SK-N-SH treated with all-trans-retinoic acid at 6 μM for 48 hours (cell line): Measurements from ENCODE around the gene SNED1.

Source experiments
- ATAC-seq: fragments of 200-7000 bp; cut with Tn5 transposase; 3 replicates; pipeline ENCODE4 v1.9.1; 2020; ENCODE audit warnings: mild to moderate bottlenecking, moderate library complexity
- ARNTL ChIP-seq: fragments of 450-650 bp; formaldehyde crosslinking; IDR thresholded peaks from 2 replicates; pipeline ENCODE4 v1.5.0; 2020; ENCODE audit warnings: low read depth, mild to moderate bottlenecking, moderate library complexity, borderline replicate concordance
- CSDC2 ChIP-seq: fragments of 250-450 bp; sonication (Bioruptor Pico); IDR thresholded peaks from 2 replicates; pipeline ENCODE4 v1.5.0; 2020; ENCODE audit warnings: mild to moderate bottlenecking, moderate library complexity
- CSRNP3 ChIP-seq: fragments of 250-450 bp; sonication (Bioruptor Pico); IDR thresholded peaks from 2 replicates; pipeline ENCODE4 v1.5.1; 2021; ENCODE audit warnings: mild to moderate bottlenecking, moderate library complexity
- ESRRG ChIP-seq: fragments of 250-450 bp; sonication (Bioruptor Pico); IDR thresholded peaks from 2 replicates; pipeline ENCODE4 v1.6.1; 2021; ENCODE audit warnings: mild to moderate bottlenecking
- GLIS3 ChIP-seq: fragments of 250-450 bp; sonication (Bioruptor Pico); IDR thresholded peaks from 2 replicates; pipeline ENCODE4 v1.5.0; 2020; ENCODE audit warnings: mild to moderate bottlenecking, moderate library complexity
- ISL1 ChIP-seq: fragments of 250-450 bp; sonication (Bioruptor Pico); IDR thresholded peaks from 2 replicates; pipeline ENCODE4 v2.1.2; 2022; ENCODE audit warnings: mild to moderate bottlenecking, moderate library complexity
- OSR1 ChIP-seq: fragments of 250-450 bp; sonication (Bioruptor Pico); IDR thresholded peaks from 2 replicates; pipeline ENCODE4 v1.8.0; 2022; ENCODE audit warnings: moderate library complexity, mild to moderate bottlenecking, inconsistent platforms
- PPARA ChIP-seq: fragments of 250-450 bp; sonication (Bioruptor Pico); IDR thresholded peaks from 2 replicates; pipeline ENCODE4 v1.5.0; 2020; ENCODE audit warnings: mild to moderate bottlenecking, borderline replicate concordance
- RARB ChIP-seq: fragments of 250-450 bp; sonication (Bioruptor Pico); IDR thresholded peaks from 2 replicates; pipeline ENCODE4 v1.8.0; 2021; ENCODE audit warnings: mild to moderate bottlenecking, moderate library complexity
- SNAI2 ChIP-seq: fragments of 250-450 bp; sonication (Bioruptor Pico); IDR thresholded peaks from 2 replicates; pipeline ENCODE4 v1.5.0; 2020; ENCODE audit warnings: mild to moderate bottlenecking, moderate library complexity
- TCF4 ChIP-seq: fragments of 250-450 bp; sonication (Bioruptor Pico); IDR thresholded peaks from 2 replicates; pipeline ENCODE4 v1.8.0; 2021; ENCODE audit warnings: mild to moderate bottlenecking, moderate library complexity, borderline replicate concordance
- TOX ChIP-seq: fragments of 250-450 bp; sonication (Bioruptor Pico); IDR thresholded peaks from 2 replicates; pipeline ENCODE4 v1.8.0; 2021; ENCODE audit warnings: mild to moderate bottlenecking, moderate library complexity, borderline replicate concordance
- TSHZ2 ChIP-seq: fragments of 250-450 bp; sonication (Bioruptor Pico); IDR thresholded peaks from 2 replicates; pipeline ENCODE4 v1.5.0; 2020; ENCODE audit warnings: mild to moderate bottlenecking, moderate library complexity
- ZC3H10 ChIP-seq: fragments of 250-450 bp; sonication (Bioruptor Pico); IDR thresholded peaks from 2 replicates; pipeline ENCODE4 v1.5.1; 2021; ENCODE audit warnings: mild to moderate bottlenecking, moderate library complexity
- ZFP3 ChIP-seq: fragments of 250-450 bp; sonication (Bioruptor Pico); IDR thresholded peaks from 2 replicates; pipeline ENCODE4 v1.5.0; 2020; ENCODE audit warnings: mild to moderate bottlenecking, moderate library complexity
- ZFP30 ChIP-seq: fragments of 450-650 bp; formaldehyde crosslinking; IDR thresholded peaks from 2 replicates; pipeline ENCODE4 v1.5.0; 2022; ENCODE audit warnings: mild to moderate bottlenecking, moderate library complexity
- ZNF565 ChIP-seq: fragments of 450-650 bp; formaldehyde crosslinking; conservative IDR thresholded peaks from 2 replicates; pipeline ENCODE4 v1.5.0; 2020; ENCODE audit warnings: low read depth, mild to moderate bottlenecking, moderate library complexity
- ZNF70 ChIP-seq: fragments of 450-650 bp; formaldehyde crosslinking; IDR thresholded peaks from 2 replicates; pipeline ENCODE4 v1.5.0; 2020; ENCODE audit warnings: mild to moderate bottlenecking, moderate library complexity
- ZNF8 ChIP-seq: fragments of 450-650 bp; formaldehyde crosslinking; IDR thresholded peaks from 2 replicates; pipeline ENCODE4 v1.5.0; 2020; ENCODE audit warnings: mild to moderate bottlenecking, moderate library complexity
- TF ChIP-seq, protein P1 (sequence below): fragments of 250-450 bp; sonication (Bioruptor Pico); IDR thresholded peaks from 2 replicates; pipeline ENCODE4 v1.8.0; 2021; ENCODE audit warnings: low read depth, mild to moderate bottlenecking, moderate library complexity, borderline replicate concordance
- TF ChIP-seq, protein P2 (sequence below): fragments of 250-450 bp; sonication (Bioruptor Pico); IDR thresholded peaks from 2 replicates; pipeline ENCODE4 v1.5.1; 2020; ENCODE audit warnings: low read depth, mild to moderate bottlenecking, moderate library complexity
- TF ChIP-seq, protein P3 (sequence below): fragments of 250-450 bp; sonication (Bioruptor Pico); IDR thresholded peaks from 2 replicates; pipeline ENCODE4 v1.8.0; 2020; ENCODE audit warnings: mild to moderate bottlenecking, moderate library complexity, borderline replicate concordance

The SNED1 gene

GRCh38 chr2:240997856-240998705, at the start of gene SNED1:
Gene SNED1, plus strand, starts transcription at chr2:240998618. Its CDS starts 220 bp downstream, at chr2:240998838.
- ATAC-seq = peak; percentile 74
- no peak for TF ChIP-seq CSDC2 (CRISPR knock-in tag)
- no peak for TF ChIP-seq PPARA (CRISPR knock-in tag)
- TF ChIP-seq ZFP3 (CRISPR knock-in tag) = no peak
- TF ChIP-seq, protein P1, sequence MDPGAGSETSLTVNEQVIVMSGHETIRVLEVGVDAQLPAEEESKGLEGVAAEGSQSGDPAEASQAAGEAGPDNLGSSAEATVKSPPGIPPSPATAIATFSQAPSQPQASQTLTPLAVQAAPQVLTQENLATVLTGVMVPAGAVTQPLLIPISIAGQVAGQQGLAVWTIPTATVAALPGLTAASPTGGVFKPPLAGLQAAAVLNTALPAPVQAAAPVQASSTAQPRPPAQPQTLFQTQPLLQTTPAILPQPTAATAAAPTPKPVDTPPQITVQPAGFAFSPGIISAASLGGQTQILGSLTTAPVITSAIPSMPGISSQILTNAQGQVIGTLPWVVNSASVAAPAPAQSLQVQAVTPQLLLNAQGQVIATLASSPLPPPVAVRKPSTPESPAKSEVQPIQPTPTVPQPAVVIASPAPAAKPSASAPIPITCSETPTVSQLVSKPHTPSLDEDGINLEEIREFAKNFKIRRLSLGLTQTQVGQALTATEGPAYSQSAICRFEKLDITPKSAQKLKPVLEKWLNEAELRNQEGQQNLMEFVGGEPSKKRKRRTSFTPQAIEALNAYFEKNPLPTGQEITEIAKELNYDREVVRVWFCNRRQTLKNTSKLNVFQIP (CRISPR knock-in tag) = no peak
- TF ChIP-seq GLIS3 (CRISPR knock-in tag) = no peak
- no peak for TF ChIP-seq RARB (CRISPR knock-in tag)
- TF ChIP-seq ESRRG (CRISPR knock-in tag) = no peak
- TF ChIP-seq TSHZ2 (CRISPR knock-in tag) = no peak
- TF ChIP-seq ARNTL (CRISPR knock-in tag) = no peak
- TF ChIP-seq ZNF8 (CRISPR knock-in tag) = no peak
- TF ChIP-seq SNAI2 = no peak
- no peak for TF ChIP-seq OSR1 (CRISPR knock-in tag)
- TF ChIP-seq, protein P2, sequence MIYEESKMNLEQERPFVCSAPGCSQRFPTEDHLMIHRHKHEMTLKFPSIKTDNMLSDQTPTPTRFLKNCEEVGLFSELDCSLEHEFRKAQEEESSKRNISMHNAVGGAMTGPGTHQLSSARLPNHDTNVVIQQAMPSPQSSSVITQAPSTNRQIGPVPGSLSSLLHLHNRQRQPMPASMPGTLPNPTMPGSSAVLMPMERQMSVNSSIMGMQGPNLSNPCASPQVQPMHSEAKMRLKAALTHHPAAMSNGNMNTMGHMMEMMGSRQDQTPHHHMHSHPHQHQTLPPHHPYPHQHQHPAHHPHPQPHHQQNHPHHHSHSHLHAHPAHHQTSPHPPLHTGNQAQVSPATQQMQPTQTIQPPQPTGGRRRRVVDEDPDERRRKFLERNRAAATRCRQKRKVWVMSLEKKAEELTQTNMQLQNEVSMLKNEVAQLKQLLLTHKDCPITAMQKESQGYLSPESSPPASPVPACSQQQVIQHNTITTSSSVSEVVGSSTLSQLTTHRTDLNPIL (CRISPR knock-in tag) = no peak
- TF ChIP-seq ZNF70 (CRISPR knock-in tag) = no peak
- TF ChIP-seq ZFP30 = no peak
- TF ChIP-seq ZC3H10 = no peak
- no peak for TF ChIP-seq TCF4
- no peak for TF ChIP-seq ZNF565

DNA sequence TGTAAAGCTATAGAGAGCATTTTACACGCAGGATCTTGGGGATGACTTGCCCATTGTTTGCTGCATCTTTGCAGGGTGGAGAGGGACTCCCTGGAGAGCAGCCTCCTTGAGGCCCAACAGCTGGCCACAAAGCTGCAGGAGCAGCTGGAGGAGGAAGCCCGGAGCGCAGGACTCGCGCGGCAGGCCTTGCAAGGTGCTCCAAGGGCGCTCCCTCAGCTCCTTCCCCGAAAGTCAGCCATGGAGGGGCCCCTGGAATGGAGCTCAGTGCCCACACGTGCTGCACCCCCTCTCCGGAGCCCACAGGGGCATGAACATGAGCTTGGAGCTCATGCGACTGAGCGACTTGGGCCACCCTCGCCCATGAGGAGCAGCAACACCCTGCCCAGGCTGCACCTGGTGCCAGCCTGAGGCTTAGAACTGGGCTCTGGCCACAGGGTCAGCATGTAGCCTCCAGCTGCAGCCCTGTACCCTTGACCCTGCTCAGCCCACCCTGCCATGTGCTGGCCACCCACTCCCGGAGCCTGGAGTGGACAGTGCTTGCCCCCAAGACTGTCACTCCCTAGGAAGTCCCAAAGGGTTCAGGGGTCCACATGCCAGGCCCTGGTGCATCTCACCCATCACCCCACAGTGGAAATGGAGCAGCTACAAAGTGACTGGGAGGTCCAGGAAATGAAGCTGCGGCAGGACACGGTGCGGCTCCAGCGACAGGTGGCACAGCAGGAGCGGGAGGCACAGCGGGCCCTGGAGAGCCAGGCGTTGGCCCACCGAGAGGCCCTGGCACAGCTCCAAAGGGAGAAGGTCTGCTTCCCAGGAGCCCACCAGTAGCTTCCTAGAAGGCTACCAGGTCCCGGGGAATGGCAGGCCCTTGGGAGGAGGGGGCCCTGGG, 49.3 kb upstream of the SNED1 start:
- ATAC-seq = no peak
- no peak for TF ChIP-seq TCF4
- TF ChIP-seq ZFP30 = no peak
- TF ChIP-seq GLIS3 (CRISPR knock-in tag) = no peak
- TF ChIP-seq CSRNP3 (CRISPR knock-in tag) = no peak
- TF ChIP-seq ISL1 (CRISPR knock-in tag) = no peak
- TF ChIP-seq CSDC2 (CRISPR knock-in tag) = no peak
- TF ChIP-seq, protein P2 (CRISPR knock-in tag) = no peak
- no peak for TF ChIP-seq ZNF8 (CRISPR knock-in tag)
- no peak for TF ChIP-seq ZNF70 (CRISPR knock-in tag)
- no peak for TF ChIP-seq PPARA (CRISPR knock-in tag)
- TF ChIP-seq ZNF565 = no peak
- no peak for TF ChIP-seq TOX (CRISPR knock-in tag)
- TF ChIP-seq, protein P3, sequence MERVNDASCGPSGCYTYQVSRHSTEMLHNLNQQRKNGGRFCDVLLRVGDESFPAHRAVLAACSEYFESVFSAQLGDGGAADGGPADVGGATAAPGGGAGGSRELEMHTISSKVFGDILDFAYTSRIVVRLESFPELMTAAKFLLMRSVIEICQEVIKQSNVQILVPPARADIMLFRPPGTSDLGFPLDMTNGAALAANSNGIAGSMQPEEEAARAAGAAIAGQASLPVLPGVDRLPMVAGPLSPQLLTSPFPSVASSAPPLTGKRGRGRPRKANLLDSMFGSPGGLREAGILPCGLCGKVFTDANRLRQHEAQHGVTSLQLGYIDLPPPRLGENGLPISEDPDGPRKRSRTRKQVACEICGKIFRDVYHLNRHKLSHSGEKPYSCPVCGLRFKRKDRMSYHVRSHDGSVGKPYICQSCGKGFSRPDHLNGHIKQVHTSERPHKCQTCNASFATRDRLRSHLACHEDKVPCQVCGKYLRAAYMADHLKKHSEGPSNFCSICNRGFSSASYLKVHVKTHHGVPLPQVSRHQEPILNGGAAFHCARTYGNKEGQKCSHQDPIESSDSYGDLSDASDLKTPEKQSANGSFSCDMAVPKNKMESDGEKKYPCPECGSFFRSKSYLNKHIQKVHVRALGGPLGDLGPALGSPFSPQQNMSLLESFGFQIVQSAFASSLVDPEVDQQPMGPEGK = no peak
- TF ChIP-seq, protein P1 (CRISPR knock-in tag) = no peak
- TF ChIP-seq RARB (CRISPR knock-in tag) = no peak
- no peak for TF ChIP-seq SNAI2
- no peak for TF ChIP-seq OSR1 (CRISPR knock-in tag)
